ENCODE results near the gene SAMMSON. TPM values are rescaled to one million over a fixed set of nuclear protein-coding genes. Genes with fewer than 3 reads are reported as not detected.

SAMMSON gene
- total and polyA plus RNA-seq, 2 experiments from 2014 or later, result not detected

DNA sequence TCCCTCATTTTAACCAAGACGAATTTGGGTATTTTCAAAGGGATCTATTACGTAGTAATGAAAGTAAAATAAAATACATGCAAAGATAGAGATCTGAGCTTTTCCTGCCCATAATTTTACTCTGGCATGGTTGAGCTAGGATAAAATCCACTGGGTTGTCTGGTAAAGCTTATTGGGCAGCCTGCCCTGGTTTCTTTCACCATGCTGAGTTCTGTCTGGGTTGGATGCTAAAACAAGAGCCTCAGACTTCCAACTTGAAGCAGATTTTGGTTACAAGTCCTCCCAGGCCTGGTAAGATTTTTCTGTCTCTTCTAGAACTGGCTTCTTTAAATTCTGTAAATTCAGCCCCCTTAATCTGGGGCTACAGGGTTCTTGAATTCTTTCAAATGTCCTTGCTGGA lies 86.8 kb downstream of the SAMMSON start:
- H3K9me3 Mint-ChIP-seq, result no peaks in the 10 kb centered on the region

More for the DNA sequence above, 86.8 kb downstream of the SAMMSON start:
- ATAC-seq, result no peak
- Histone ChIP-seq H4K20me1 (replicated peaks; ENCODE audit: insufficient read depth) (no peaks in the 10 kb centered on the region), H3K4me1 (ENCODE audit: insufficient read depth) (peaks cover 5% of the 10 kb centered on the region), H3K27me3 (ENCODE audit: insufficient read depth) (no peaks in the 10 kb centered on the region), H2AFZ (peak overlapping the region; percentile 40; the same call in 1 of the 2 replicates), H3F3A (replicated peaks; ENCODE audit: low read depth) (no peaks in the 10 kb centered on the region), H3K36me3 (ENCODE audit: insufficient read depth) (no peaks in the 10 kb centered on the region), H3K4me2 (no peak overlapping the region), H3K27ac (ENCODE audit: low read depth) (no peak overlapping the region), H3K9me2 (ENCODE audit: insufficient read depth) (peaks cover 5% of the 10 kb centered on the region; the same call in 1 of the 2 replicates), H3K4me3 (no peak overlapping the region), H3K79me2 (replicated peaks; ENCODE audit: insufficient read depth) (no peaks in the 10 kb centered on the region)
- Mint-ChIP-seq H3K4me3 (no peak overlapping the region), H3K27ac (no peak overlapping the region), H3K4me1 (peaks cover 2% of the 10 kb centered on the region; the same call in 2 of the 3 replicates), H3K36me3 (ENCODE audit: low read depth) (no peaks in the 10 kb centered on the region), H3K27me3 (ENCODE audit: insufficient read depth, low read depth, poor library complexity) (no peaks in the 10 kb centered on the region)
- TF ChIP-seq CREB1 (CRISPR knock-in tag; IDR thresholded peaks at IDR 0.05; ENCODE audit: low read depth) (no peak), EZH2 (IDR thresholded peaks at IDR 0.05; ENCODE audit: low read depth, unreplicated experiment) (no peak), EZH2phosphoT487 (IDR thresholded peaks at IDR 0.05; ENCODE audit: unreplicated experiment) (no peak), NANOG (IDR thresholded peaks at IDR 0.05; ENCODE audit: borderline replicate concordance) (no peak), ZNF331 (CRISPR knock-in tag; IDR thresholded peaks at IDR 0.05; ENCODE audit: low read depth) (no peak), ZNF114 (CRISPR knock-in tag; IDR thresholded peaks at IDR 0.05) (no peak), STAT1 (IDR thresholded peaks at IDR 0.05; ENCODE audit: unreplicated experiment) (no peak), JUNB (IDR thresholded peaks at IDR 0.05; ENCODE audit: unreplicated experiment) (no peak), POLR2AphosphoS5 (IDR thresholded peaks at IDR 0.05; ENCODE audit: low read depth) (no peak)
- TF ChIP-seq, protein P1, sequence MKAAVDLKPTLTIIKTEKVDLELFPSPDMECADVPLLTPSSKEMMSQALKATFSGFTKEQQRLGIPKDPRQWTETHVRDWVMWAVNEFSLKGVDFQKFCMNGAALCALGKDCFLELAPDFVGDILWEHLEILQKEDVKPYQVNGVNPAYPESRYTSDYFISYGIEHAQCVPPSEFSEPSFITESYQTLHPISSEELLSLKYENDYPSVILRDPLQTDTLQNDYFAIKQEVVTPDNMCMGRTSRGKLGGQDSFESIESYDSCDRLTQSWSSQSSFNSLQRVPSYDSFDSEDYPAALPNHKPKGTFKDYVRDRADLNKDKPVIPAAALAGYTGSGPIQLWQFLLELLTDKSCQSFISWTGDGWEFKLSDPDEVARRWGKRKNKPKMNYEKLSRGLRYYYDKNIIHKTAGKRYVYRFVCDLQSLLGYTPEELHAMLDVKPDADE (IDR thresholded peaks at IDR 0.05), result no peak
- TF ChIP-seq, protein P2, sequence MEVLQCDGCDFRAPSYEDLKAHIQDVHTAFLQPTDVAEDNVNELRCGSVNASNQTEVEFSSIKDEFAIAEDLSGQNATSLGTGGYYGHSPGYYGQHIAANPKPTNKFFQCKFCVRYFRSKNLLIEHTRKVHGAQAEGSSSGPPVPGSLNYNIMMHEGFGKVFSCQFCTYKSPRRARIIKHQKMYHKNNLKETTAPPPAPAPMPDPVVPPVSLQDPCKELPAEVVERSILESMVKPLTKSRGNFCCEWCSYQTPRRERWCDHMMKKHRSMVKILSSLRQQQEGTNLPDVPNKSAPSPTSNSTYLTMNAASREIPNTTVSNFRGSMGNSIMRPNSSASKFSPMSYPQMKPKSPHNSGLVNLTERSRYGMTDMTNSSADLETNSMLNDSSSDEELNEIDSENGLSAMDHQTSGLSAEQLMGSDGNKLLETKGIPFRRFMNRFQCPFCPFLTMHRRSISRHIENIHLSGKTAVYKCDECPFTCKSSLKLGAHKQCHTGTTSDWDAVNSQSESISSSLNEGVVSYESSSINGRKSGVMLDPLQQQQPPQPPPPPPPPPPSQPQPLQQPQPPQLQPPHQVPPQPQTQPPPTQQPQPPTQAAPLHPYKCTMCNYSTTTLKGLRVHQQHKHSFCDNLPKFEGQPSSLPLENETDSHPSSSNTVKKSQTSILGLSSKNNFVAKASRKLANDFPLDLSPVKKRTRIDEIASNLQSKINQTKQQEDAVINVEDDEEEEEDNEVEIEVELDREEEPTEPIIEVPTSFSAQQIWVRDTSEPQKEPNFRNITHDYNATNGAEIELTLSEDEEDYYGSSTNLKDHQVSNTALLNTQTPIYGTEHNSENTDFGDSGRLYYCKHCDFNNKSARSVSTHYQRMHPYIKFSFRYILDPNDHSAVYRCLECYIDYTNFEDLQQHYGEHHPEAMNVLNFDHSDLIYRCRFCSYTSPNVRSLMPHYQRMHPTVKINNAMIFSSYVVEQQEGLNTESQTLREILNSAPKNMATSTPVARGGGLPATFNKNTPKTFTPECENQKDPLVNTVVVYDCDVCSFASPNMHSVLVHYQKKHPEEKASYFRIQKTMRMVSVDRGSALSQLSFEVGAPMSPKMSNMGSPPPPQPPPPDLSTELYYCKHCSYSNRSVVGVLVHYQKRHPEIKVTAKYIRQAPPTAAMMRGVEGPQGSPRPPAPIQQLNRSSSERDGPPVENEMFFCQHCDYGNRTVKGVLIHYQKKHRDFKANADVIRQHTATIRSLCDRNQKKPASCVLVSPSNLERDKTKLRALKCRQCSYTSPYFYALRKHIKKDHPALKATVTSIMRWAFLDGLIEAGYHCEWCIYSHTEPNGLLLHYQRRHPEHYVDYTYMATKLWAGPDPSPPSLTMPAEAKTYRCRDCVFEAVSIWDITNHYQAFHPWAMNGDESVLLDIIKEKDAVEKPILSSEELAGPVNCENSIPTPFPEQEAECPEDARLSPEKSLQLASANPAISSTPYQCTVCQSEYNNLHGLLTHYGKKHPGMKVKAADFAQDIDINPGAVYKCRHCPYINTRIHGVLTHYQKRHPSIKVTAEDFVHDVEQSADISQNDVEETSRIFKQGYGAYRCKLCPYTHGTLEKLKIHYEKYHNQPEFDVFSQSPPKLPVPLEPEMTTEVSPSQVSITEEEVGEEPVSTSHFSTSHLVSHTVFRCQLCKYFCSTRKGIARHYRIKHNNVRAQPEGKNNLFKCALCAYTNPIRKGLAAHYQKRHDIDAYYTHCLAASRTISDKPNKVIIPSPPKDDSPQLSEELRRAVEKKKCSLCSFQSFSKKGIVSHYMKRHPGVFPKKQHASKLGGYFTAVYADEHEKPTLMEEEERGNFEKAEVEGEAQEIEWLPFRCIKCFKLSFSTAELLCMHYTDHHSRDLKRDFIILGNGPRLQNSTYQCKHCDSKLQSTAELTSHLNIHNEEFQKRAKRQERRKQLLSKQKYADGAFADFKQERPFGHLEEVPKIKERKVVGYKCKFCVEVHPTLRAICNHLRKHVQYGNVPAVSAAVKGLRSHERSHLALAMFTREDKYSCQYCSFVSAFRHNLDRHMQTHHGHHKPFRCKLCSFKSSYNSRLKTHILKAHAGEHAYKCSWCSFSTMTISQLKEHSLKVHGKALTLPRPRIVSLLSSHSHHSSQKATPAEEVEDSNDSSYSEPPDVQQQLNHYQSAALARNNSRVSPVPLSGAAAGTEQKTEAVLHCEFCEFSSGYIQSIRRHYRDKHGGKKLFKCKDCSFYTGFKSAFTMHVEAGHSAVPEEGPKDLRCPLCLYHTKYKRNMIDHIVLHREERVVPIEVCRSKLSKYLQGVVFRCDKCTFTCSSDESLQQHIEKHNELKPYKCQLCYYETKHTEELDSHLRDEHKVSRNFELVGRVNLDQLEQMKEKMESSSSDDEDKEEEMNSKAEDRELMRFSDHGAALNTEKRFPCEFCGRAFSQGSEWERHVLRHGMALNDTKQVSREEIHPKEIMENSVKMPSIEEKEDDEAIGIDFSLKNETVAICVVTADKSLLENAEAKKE (CRISPR knock-in tag; IDR thresholded peaks at IDR 0.05), result no peak
- TF ChIP-seq, protein P3, sequence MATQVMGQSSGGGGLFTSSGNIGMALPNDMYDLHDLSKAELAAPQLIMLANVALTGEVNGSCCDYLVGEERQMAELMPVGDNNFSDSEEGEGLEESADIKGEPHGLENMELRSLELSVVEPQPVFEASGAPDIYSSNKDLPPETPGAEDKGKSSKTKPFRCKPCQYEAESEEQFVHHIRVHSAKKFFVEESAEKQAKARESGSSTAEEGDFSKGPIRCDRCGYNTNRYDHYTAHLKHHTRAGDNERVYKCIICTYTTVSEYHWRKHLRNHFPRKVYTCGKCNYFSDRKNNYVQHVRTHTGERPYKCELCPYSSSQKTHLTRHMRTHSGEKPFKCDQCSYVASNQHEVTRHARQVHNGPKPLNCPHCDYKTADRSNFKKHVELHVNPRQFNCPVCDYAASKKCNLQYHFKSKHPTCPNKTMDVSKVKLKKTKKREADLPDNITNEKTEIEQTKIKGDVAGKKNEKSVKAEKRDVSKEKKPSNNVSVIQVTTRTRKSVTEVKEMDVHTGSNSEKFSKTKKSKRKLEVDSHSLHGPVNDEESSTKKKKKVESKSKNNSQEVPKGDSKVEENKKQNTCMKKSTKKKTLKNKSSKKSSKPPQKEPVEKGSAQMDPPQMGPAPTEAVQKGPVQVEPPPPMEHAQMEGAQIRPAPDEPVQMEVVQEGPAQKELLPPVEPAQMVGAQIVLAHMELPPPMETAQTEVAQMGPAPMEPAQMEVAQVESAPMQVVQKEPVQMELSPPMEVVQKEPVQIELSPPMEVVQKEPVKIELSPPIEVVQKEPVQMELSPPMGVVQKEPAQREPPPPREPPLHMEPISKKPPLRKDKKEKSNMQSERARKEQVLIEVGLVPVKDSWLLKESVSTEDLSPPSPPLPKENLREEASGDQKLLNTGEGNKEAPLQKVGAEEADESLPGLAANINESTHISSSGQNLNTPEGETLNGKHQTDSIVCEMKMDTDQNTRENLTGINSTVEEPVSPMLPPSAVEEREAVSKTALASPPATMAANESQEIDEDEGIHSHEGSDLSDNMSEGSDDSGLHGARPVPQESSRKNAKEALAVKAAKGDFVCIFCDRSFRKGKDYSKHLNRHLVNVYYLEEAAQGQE (IDR thresholded peaks at IDR 0.05; ENCODE audit: unreplicated experiment), result no peak
- TF ChIP-seq, protein P4, sequence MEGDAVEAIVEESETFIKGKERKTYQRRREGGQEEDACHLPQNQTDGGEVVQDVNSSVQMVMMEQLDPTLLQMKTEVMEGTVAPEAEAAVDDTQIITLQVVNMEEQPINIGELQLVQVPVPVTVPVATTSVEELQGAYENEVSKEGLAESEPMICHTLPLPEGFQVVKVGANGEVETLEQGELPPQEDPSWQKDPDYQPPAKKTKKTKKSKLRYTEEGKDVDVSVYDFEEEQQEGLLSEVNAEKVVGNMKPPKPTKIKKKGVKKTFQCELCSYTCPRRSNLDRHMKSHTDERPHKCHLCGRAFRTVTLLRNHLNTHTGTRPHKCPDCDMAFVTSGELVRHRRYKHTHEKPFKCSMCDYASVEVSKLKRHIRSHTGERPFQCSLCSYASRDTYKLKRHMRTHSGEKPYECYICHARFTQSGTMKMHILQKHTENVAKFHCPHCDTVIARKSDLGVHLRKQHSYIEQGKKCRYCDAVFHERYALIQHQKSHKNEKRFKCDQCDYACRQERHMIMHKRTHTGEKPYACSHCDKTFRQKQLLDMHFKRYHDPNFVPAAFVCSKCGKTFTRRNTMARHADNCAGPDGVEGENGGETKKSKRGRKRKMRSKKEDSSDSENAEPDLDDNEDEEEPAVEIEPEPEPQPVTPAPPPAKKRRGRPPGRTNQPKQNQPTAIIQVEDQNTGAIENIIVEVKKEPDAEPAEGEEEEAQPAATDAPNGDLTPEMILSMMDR (conservative IDR thresholded peaks at IDR 0.05; ENCODE audit: low read depth in 2 of 2), result no peak
- DNase-seq (ENCODE audit: low spot score), result no peak

Data from GM23338 (cell line).